GM12878 (cell line): ENCODE measurements around the gene RRAD. TPM values are rescaled to one million over a fixed set of nuclear protein-coding genes. Genes with fewer than 3 reads are reported as not detected.

Experiments
- ATAC-seq: fragments of 200-7000 bp; cut with Tn5 transposase; 3 replicates; pipeline ENCODE4 v1.9.1; 2020; ENCODE audit warnings: mild to moderate bottlenecking, moderate library complexity
- BruUV-seq: library from RNA; stranded (reverse); fragments of 400-500 nt; replicated peaks from 2 replicates; lab custom pipeline; 2021; lab: Mats Ljungman, UMichigan
- CTCF ChIA-PET: fragments of 300-600 bp; sonication (Branson Sonifier 250); formaldehyde crosslinking; extraction: SDS; loops from one replicate; lab custom pipeline; 2021; ENCODE audit warnings: inconsistent platforms; lab: Yijun Ruan, JAX
- POLR2A ChIA-PET: fragments of 350-600 bp; formaldehyde crosslinking; extraction: SDS; loops from one replicate; lab custom pipeline; 2021; ENCODE audit warnings: inconsistent platforms; lab: Charles Lee
- RAD21 ChIA-PET: fragments of 300-600 bp; sonication (Branson Sonifier 250); formaldehyde crosslinking; loops from one replicate; lab custom pipeline; 2023; ENCODE audit warnings: antibody characterized with exemption; ENCODE audit not compliant: unreplicated experiment; lab: Charles Lee
- SMC1A ChIA-PET: fragments of 300-600 bp; sonication (Branson Sonifier 250); formaldehyde crosslinking; loops from one replicate; lab custom pipeline; 2023; ENCODE audit not compliant: unreplicated experiment, uncharacterized antibody; lab: Charles Lee
- DNase-seq: peaks from one replicate; pipeline ENCODE4 v3.0.0-alpha.2; 2011; ENCODE audit warnings: low read depth, low spot score
- FAIRE-seq: peaks from 3 replicates; lab custom pipeline; 2011; peaks lifted over from hg19 to GRCh38; lab: Jason Lieb, UNC
- H2AFZ ChIP-seq: 2 replicates; pipeline ENCODE4 v1.6.0; 2011; ENCODE audit warnings: low read depth, low read length, control low read depth; ENCODE audit not compliant: control insufficient read depth
- H3K27ac ChIP-seq: 2 replicates; pipeline ENCODE4 v1.5.1; 2011; ENCODE audit warnings: control low read depth; ENCODE audit not compliant: control insufficient read depth, insufficient read depth
- H3K27me3 ChIP-seq, 2 experiments: replicated peaks in 1 of 2; 2 replicates each; pipeline versions ENCODE4 v1.6.0 to v1.6.1; 2011; ENCODE audit warnings: low read length in 1 of 2; ENCODE audit not compliant: control insufficient read depth in 2 of 2, insufficient read depth in 2 of 2
- H3K36me3 ChIP-seq, 2 experiments: 2 replicates each; pipeline ENCODE4 v1.5.1; 2011; ENCODE audit warnings: low read length in 1 of 2; ENCODE audit not compliant: control insufficient read depth in 2 of 2, insufficient read depth in 2 of 2
- H3K4me1 ChIP-seq: 2 replicates; pipeline ENCODE4 v1.6.1; 2011; ENCODE audit warnings: mild to moderate bottlenecking, low read length, moderate library complexity, mixed read lengths; ENCODE audit not compliant: control insufficient read depth, insufficient read depth
- H3K4me2 ChIP-seq: 2 replicates; pipeline ENCODE4 v1.6.0; 2011; ENCODE audit warnings: control low read depth; ENCODE audit not compliant: control insufficient read depth, insufficient read depth
- H3K4me3 ChIP-seq: fragments of 200-600 bp; sonication (generic); 2 replicates; pipeline ENCODE4 v1.5.1; 2016
- H3K79me2 ChIP-seq: 2 replicates; pipeline ENCODE4 v1.6.0; 2011; ENCODE audit warnings: low read length; ENCODE audit not compliant: control insufficient read depth, insufficient read depth
- H3K9ac ChIP-seq: 2 replicates; pipeline ENCODE4 v1.8.0; 2011; ENCODE audit warnings: low read length, control low read depth, mixed read lengths; ENCODE audit not compliant: control insufficient read depth, insufficient read depth
- H3K9me3 ChIP-seq: replicated peaks from 3 replicates; pipeline ENCODE4 v1.5.1; 2011; ENCODE audit warnings: mild to moderate bottlenecking, low read length; ENCODE audit not compliant: control insufficient read depth, insufficient read depth
- H4K20me1 ChIP-seq: 2 replicates; pipeline ENCODE4 v1.6.0; 2011; ENCODE audit not compliant: control insufficient read depth, insufficient read depth
- ATF7 ChIP-seq: fragments of 450-650 bp; IDR thresholded peaks from 2 replicates; pipeline ENCODE4 v1.6.1; 2016; ENCODE audit warnings: low read depth, mild to moderate bottlenecking
- BHLHE40 ChIP-seq, 2 experiments: fragments of 450-650 bp in 1 of 2; IDR thresholded peaks; 2 replicates each; pipeline ENCODE4 v1.6.1; 2011 to 2017; ENCODE audit warnings: low read depth in 2 of 2, borderline replicate concordance in 1 of 2, improper control_type of control experiment in 1 of 2, low read length in 1 of 2, mild to moderate bottlenecking in 1 of 2
- CREB1 ChIP-seq: IDR thresholded peaks from 2 replicates; pipeline ENCODE4 v1.6.1; 2012; ENCODE audit warnings: low read depth, mild to moderate bottlenecking, inconsistent platforms
- DPF2 ChIP-seq: fragments of 450-650 bp; IDR thresholded peaks from 2 replicates; pipeline ENCODE4 v1.6.1; 2017; ENCODE audit warnings: mild to moderate bottlenecking
- ETV6 ChIP-seq, 2 experiments: fragments of 450-650 bp in 1 of 2; IDR thresholded peaks in 1 of 2; conservative IDR thresholded peaks in 1 of 2; 2 replicates each; pipeline ENCODE4 v1.6.1; 2014; ENCODE audit warnings: antibody characterized with exemption in 1 of 2, borderline replicate concordance in 1 of 2, low read depth in 1 of 2, mild to moderate bottlenecking in 1 of 2, moderate library complexity in 1 of 2
- GABPA ChIP-seq: IDR thresholded peaks from 2 replicates; pipeline ENCODE4 v1.6.1; 2014; ENCODE audit warnings: antibody characterized with exemption, low read depth, mild to moderate bottlenecking, inconsistent platforms
- IKZF1 ChIP-seq: fragments of 450-650 bp; conservative IDR thresholded peaks from 2 replicates; pipeline ENCODE4 v1.6.1; 2017; ENCODE audit warnings: antibody characterized with exemption, mild to moderate bottlenecking
- IKZF2 ChIP-seq, 2 experiments: fragments of 450-650 bp; IDR thresholded peaks; 2 replicates each; pipeline ENCODE4 v1.6.1; 2017; ENCODE audit warnings: mild to moderate bottlenecking in 2 of 2, moderate library complexity in 2 of 2
- NFIC ChIP-seq: IDR thresholded peaks from 2 replicates; pipeline ENCODE4 v1.6.1; 2012; ENCODE audit warnings: low read depth, mild to moderate bottlenecking, inconsistent platforms, low read length, moderate library complexity
- NR2F1 ChIP-seq: fragments of 450-650 bp; conservative IDR thresholded peaks from 2 replicates; pipeline ENCODE4 v1.6.1; 2017; ENCODE audit warnings: mild to moderate bottlenecking
- POU2F2 ChIP-seq: IDR thresholded peaks from 3 replicates; pipeline ENCODE4 v1.6.1; 2011; ENCODE audit warnings: low read depth, mild to moderate bottlenecking, low read length, borderline replicate concordance
- RAD51 ChIP-seq: fragments of 450-650 bp; IDR thresholded peaks from 2 replicates; pipeline ENCODE4 v1.6.1; 2016; ENCODE audit warnings: moderate library complexity, mild to moderate bottlenecking, inconsistent platforms
- RUNX3 ChIP-seq: IDR thresholded peaks from 2 replicates; pipeline ENCODE4 v1.6.1; 2012; ENCODE audit warnings: low read length, inconsistent platforms
- SRF ChIP-seq, 2 experiments: IDR thresholded peaks; 2 replicates each; pipeline ENCODE4 v1.6.1; 2011; ENCODE audit warnings: low read depth in 2 of 2, low read length in 2 of 2, mild to moderate bottlenecking in 1 of 2, moderate library complexity in 1 of 2
- STAT1 ChIP-seq: fragments of 450-650 bp; conservative IDR thresholded peaks from 2 replicates; pipeline ENCODE4 v1.6.1; 2014; ENCODE audit warnings: antibody characterized with exemption, mild to moderate bottlenecking
- TCF12 ChIP-seq: IDR thresholded peaks from 2 replicates; pipeline ENCODE4 v1.6.1; 2011; ENCODE audit warnings: low read depth, mild to moderate bottlenecking, low read length
- TCF7 ChIP-seq: IDR thresholded peaks from 2 replicates; pipeline ENCODE4 v1.6.1; 2014; ENCODE audit warnings: antibody characterized with exemption, borderline replicate concordance
- WGBS: methylation state at CpG from one replicate; pipeline ENCODE4 v1.1.6; 2016; ENCODE audit warnings: low lambda C conversion rate; ENCODE audit not compliant: insufficient replicate concordance, insufficient coverage; ENCODE audit errors: missing lambda C conversion rate; 5-methylcytosine and 5-hydroxymethylcytosine counted together
- in situ Hi-C: fragments of 300-500 bp; cut with MboI; formaldehyde crosslinking; loops from 9 replicates; pipeline ENCODE4 v1.14.3; 2018; ENCODE audit warnings: mixed read lengths
- intact Hi-C: fragments of 100-400 bp; cut with micrococcal nuclease; formaldehyde crosslinking; loops from one replicate; pipeline ENCODE4 v1.14.2; 2022; ENCODE audit not compliant: unreplicated experiment
- polyA plus RNA-seq, 11 experiments: library from polyadenylated mRNA; depleted of rRNA in 4 of 11; unstranded in 6 of 11; stranded (reverse) in 5 of 11; fragments of >200 nt; fragmentation: Nextera tagmentation in 4 of 11; fragmentation: Illumina TruSeq in 1 of 11; extraction: Ambion mirVana in 4 of 11; extraction: Trizol in 1 of 11; gene quantifications; 1 replicate in 1 of 11; 2 replicates in 10 of 11; pipeline versions ENCODE4 v1.2.1 to v1.2.3, GENCODE V29; 2011 to 2016; ENCODE audit warnings: inconsistent platforms in 2 of 11, missing spikeins in 2 of 11, low read depth in 1 of 11
- total RNA-seq, 4 experiments: library from RNA; depleted of rRNA in 3 of 4; stranded (reverse); fragments of >200 nt in 3 of 4; fragmentation: Illumina TruSeq in 1 of 4; extraction: Trizol in 1 of 4; gene quantifications; 2 replicates each; pipeline versions ENCODE4 v1.2.1 to v1.2.3, GENCODE V29; 2013 to 2021

RRAD gene
- total and polyA plus RNA-seq, 10 of the 15 experiments (the other 5 are each of a cell fraction or from before 2014, with no cell fraction given) = 0.11 to 8.5 (median 2.8) TPM

GRCh38 chr16:66878067-66878466 lies 47.3 kb downstream of the RRAD start (continued):
- TF ChIP-seq BHLHE40 (IDR thresholded peaks at IDR 0.05; ENCODE audit: borderline replicate concordance in 1 of 2, low read depth in 2 of 2, low read length in 1 of 2) (peak in 1 of 2 experiments; percentile 17; a peak in 1 of 4 replicates), IKZF2 (IDR thresholded peaks at IDR 0.05) (peak; percentile 64 to 66; a peak in 3 of 4 replicates), ATF7 (peak; percentile 78), GABPA (no peak), NFIC (peak; percentile 46; the same call in 1 of the 2 replicates), SRF (IDR thresholded peaks at IDR 0.05; ENCODE audit: low read depth in 2 of 2, low read length in 2 of 2) (peak; percentile 68 to 86), IKZF1 (peak; percentile 82), DPF2 (0 out of 2 replicates have a peak, but pooled peaks have one; percentile 46), POU2F2 (no peak), NR2F1 (peak; percentile 93)

DNA sequence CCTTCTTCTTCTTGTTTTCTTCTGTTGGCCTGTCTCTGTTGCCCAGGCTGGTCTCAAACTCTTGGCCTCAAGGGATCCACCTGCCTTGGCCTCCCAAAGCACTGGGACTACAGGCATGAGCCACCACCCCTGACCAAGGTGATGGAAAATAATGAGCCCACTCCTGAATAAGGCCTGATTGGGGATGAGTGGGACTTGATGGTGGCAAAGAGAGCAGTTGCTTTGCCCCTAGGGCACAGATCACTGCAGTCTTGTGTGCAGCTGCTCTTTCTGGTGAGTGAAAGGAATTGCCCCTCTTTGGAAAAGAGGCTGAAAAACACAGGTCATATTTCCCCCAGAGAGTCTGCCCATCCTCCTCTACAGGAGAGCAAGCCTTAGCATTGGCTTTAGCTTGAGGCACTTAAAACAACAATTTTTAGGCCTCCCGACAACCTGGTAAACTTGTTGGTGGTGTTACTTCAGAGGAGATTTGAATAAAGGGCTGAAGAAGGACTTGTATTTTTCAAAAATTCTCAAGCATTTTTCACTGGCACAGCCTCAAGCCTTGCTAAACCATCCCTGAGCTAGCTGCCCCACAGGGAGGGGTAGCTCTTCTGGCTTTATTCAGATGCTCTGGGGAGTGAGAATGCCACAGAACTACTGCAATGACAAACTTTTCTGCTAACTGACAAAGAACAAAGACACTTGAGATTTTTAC lies 51.1 kb downstream of the RRAD start:
- 0% methylated on average over 1 of the region's 1 CpG for WGBS
- peak; percentile 73 for FAIRE-seq
- H3K9me3 ChIP-seq = no peaks in the 10 kb centered on the region
- no peaks in the 10 kb centered on the region for H3K79me2 ChIP-seq
- ATAC-seq = peak; percentile 24
- in situ Hi-C loops = no loop called here
- ChIA-PET CTCF (interaction anchor here (0.6 to 2.1 kb wide), 9 partner anchors 8 to 267 kb away, joined by 3 to 13 read pairs (median 3); partner anchors contain the start of genes DYNC1LI2 and NAE1), SMC1A (interaction anchor here (0.9 to 1.1 kb wide), 2 partner anchors 16 to 44 kb away, joined by 4 read pairs; partner anchors contain the start of gene NAE1), POLR2A (interaction anchor here (0.5 to 0.6 kb wide), 3 partner anchors 148 to 754 kb away, joined by 3 to 5 read pairs (median 4); no protein-coding TSS in a partner anchor), RAD21 (interaction anchor here (0.6 to 2.0 kb wide), 5 partner anchors 8 to 144 kb away, joined by 3 to 7 read pairs (median 4); partner anchors contain the start of gene NAE1)
- BruUV-seq = no TSS peak
- no peaks in the 10 kb centered on the region for H3K36me3 ChIP-seq
- H3K4me3 ChIP-seq = no peak overlapping the region
- peaks cover 27% of the 10 kb centered on the region for H3K4me1 ChIP-seq
- no peak overlapping the region for H3K4me2 ChIP-seq
- no peaks in the 10 kb centered on the region for H3K27me3 ChIP-seq
- DNase-seq = no peak
- no peak overlapping the region for H3K9ac ChIP-seq
- peak overlapping the region; percentile 39; the same call in 1 of the 2 replicates for H3K27ac ChIP-seq
- TF ChIP-seq POU2F2 = no peak
- TF ChIP-seq RAD51 = no peak
- 0 out of 2 replicates have a peak, but pooled peaks have one; percentile 10 for TF ChIP-seq RUNX3
- TF ChIP-seq CREB1 = no peak
- no peak for TF ChIP-seq ETV6 (conservative IDR thresholded peaks at IDR 0.05 in 1 of 2, IDR thresholded peaks at IDR 0.05 in 1 of 2; ENCODE audit: borderline replicate concordance in 1 of 2, low read depth in 1 of 2)
- no peak for TF ChIP-seq TCF7
- no peak for TF ChIP-seq TCF12
- TF ChIP-seq STAT1 = no peak
- intact Hi-C loops = no loop called here
- no peak overlapping the region for H2AFZ ChIP-seq
- H4K20me1 ChIP-seq = no peaks in the 10 kb centered on the region
